HG02798 (cell line): ENCODE data around the gene NKIRAS1.

Experiments used
- ATAC-seq: cut with Tn5 transposase; IDR thresholded peaks from one replicate; pipeline ENCODE4 v1.9.1; 2021; ENCODE audit warnings: mild to moderate bottlenecking; ENCODE audit not compliant: unreplicated experiment, poor library complexity

The NKIRAS1 gene

DNA sequence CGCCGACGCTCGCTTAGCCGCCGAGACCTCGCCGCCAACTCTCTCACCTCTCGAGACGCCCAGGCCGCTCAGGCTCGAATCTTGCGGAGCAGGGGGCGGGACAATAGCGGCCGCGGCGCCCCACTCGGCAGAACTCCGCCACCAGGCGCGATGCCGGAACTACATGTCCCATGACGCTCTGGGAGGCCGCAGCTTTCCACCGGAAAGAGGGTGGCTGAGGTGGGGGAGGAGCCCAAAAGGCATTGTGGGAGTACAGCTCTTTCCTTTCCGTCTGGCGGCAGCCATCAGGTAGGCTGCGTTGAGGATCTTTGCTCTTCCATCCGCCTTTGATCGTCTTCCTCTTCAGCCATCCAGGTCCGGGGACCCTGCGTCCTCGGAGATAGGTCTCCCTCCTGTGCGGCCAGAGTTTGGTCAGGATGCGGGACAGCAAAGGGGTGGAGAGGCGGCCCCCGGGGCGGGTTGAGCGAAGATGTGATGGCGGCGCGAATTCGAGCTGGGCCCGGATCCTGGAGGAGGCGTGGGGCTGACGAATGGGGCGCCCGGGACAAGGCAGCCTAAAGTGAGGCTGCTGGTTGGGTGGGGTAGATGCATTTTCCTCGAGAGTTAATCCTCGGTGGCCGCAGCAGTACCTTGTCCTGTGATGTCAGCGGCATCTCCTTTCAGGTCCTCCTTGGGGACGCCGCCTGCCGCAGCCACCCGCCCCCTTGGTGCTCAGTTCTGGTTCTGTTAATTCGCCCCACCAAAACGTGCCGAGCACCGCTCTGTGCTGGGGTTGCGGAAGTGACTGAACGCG is at the start of gene NKIRAS1, which contains the start of gene RPL15:
Gene NKIRAS1 (minus strand): TSS at position 105 of the 793 bp plus-strand sequence. CDS start 6,086 bp downstream, outside the sequence.
Gene RPL15 (plus strand): TSS at position 247 of the 793 bp plus-strand sequence. CDS start 728 bp downstream, outside the sequence.
- peak; percentile 96 for ATAC-seq

DNA sequence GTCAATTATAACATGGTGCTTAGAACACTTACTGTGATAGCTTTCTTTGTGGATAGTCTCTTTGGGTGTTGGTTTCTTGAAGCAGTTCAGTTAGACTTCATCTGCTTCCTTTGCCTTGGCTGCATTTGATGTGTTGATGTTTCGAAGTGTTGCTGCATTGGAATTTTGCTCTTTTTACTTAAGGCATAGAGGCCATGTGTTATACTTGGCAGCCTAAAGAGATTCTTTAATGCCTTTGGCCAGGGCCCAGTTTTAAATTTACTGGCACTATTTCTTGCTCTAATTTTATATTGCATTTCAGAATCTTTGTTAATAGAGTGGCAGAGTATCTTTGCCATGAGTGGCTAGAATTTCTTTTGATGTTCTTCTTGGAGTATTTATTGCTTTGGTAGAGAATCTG is 49.5 kb upstream of the NKIRAS1 start:
- ATAC-seq: no peak

DNA sequence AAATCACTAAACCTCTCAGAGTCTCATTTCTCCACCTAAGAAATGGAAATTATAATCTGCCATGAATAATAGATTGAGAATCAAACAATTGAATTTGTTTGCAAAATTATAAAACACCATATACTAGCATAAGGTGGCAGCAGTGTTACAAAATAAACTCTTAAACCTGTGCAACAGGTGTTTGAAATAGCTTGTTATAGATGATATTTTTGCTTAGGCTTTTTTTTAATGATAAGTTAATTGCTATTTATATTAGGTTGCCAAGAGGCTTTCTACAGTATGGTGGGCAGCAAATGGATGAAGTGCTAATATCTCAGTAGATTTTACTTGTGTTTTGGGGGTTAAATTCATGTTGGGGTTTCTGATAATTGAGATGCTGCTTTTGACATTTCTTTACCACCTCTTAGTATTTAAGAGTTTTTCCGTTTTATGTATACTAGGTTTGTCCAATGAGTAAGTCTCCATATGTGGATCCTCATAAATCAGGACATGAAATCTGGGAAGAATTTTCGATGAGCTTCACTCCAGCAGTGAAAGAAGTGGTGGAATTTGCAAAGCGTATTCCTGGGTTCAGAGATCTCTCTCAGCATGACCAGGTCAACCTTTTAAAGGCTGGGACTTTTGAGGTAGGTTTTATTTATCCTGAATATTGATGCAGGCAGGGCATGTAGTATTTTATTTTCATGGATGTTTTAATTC is 47.9 kb upstream of the NKIRAS1 start:
- ATAC-seq: no peak

DNA sequence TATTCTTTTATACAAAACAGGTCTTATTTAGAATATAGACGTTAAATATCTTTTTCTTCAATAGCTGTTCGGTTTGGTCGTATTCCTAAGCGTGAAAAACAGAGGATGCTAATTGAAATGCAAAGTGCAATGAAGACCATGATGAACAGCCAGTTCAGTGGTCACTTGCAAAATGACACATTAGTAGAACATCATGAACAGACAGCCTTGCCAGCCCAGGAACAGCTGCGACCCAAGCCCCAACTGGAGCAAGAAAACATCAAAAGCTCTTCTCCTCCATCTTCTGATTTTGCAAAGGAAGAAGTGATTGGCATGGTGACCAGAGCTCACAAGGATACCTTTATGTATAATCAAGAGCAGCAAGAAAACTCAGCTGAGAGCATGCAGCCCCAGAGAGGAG is 45.1 kb upstream of the NKIRAS1 start:
- no peak for ATAC-seq

- no peak for ATAC-seq
Measured at GRCh38 chr3:23961066-23961465, 44.3 kb upstream of the NKIRAS1 start.

DNA sequence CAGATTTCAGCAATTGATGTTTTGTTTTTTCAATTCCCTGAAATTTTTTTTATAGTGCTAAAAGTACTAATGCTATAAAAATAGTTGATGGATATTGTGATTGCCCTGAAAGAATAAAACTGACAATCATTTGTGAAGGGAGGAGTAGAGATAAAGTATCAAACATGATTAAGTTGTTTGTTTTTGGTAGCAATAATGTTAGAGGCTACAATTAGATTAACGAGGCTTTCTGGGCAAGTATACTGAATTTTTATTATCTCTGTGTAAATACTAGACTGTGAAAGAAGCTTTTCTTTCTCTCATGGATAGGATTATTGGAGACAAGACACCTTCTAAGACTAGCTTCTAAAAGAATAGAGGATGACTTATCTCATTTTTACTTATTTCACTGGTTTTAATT is 43.9 kb upstream of the NKIRAS1 start:
- ATAC-seq: no peak

- ATAC-seq: peak; percentile 42
Measured at GRCh38 chr3:23959135-23959900, 42.5 kb upstream of the NKIRAS1 start.

GRCh38 chr3:23956701-23957100 is 39.9 kb upstream of the NKIRAS1 start:
- no peak for ATAC-seq

GRCh38 chr3:23954144-23954543 is 37.4 kb upstream of the NKIRAS1 start:
- no peak for ATAC-seq

- ATAC-seq: no peak
Measured at GRCh38 chr3:23953523-23953922, 36.7 kb upstream of the NKIRAS1 start.

DNA sequence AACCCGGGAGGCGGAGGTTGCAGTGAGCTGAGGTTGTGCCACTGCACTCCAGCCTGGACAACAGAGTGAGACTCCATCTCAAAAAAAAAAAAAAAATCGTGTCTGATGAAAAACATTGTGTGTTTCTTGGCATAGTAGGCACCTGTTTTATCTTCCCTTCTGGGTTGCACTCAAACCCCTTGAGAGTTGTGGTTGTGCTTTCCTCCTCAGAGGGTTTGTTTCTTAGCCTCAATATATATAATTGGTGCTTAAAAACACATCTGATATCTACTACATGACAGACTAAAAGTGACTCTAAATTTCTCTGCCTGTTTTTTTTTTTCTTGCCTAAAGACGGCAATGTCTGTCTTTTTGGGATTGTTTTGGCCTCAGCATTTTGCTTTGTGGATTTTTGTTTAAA is 35.9 kb upstream of the NKIRAS1 start:
- ATAC-seq: peak; percentile 71

- peak; percentile 14 for ATAC-seq
Measured at GRCh38 chr3:23950293-23950692, 33.5 kb upstream of the NKIRAS1 start.

DNA sequence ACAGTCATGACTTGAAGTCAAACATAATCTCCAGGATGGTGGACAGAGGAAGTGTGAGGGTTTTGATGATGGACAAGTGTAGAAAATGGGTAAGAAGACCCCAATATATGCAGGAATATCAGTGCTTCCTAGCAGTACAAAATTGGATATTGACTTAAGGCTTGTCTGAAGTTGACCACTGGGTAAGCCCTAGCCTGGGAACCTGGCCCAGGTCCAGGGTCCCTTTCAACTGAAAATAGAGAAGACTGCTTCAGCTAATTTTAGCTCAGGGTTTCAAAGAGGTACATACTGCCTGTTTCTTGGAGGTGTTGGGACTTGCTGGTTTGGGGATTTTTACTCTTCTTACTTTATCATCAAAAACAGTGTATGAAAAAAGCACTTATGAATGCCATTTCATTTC is 33.0 kb upstream of the NKIRAS1 start:
- no peak for ATAC-seq

DNA sequence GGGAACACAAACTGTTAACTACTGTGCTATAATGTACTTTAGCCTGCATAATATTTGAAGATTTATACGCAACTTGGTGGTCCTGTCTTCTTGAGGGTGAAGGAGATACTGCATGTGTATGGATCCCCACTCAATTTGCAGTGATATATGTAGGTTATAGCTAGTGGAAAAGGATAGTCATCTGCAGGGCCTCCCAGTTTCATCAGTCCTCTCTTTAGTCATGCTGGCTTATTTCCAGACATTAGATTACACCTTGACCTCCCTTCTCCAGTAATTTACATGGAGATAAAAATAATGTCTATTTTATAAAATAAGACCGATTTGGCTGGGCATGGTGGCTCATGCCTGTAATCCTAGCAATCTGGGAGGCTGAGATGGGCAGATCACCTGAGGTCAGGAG is 32.0 kb upstream of the NKIRAS1 start:
- ATAC-seq: no peak

DNA sequence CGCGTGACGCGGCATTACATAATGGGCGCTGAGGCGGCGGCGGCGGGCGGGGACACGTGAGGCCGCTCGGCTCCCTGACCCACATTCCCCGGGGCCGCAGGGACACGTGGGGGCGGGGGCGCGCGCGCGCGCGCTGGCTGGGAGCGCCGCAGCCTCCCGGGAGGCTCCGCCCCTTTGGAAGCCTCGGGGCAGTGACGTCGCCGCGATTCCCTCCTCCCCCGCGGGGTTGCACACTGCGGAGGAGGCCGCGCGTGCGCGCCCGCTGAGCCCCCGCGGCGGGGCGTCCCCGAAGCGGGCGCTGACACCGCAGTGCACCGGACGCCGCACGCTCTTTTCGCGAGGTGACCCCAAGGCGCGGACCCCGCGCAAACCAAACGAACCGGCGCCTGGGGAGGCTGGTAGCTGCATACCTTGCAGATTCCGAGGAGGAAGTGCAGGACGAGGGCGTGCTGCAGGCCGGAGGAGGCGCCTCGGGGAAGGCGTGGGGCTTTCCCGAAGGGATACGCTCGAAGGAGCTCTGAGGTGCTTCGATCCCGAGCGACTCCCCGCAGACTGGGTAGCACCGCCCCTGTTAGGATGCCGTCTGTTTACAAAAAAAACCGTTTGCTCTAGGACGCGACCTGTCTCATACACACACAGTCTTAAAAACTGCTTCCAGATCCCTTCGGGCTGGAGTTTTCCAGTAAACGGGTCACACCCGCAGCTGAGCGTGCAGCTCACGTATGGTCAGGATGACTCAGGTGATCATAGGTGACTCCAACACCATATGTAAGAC is 29.3 kb upstream of the NKIRAS1 start:
- peak; percentile 84 for ATAC-seq

DNA sequence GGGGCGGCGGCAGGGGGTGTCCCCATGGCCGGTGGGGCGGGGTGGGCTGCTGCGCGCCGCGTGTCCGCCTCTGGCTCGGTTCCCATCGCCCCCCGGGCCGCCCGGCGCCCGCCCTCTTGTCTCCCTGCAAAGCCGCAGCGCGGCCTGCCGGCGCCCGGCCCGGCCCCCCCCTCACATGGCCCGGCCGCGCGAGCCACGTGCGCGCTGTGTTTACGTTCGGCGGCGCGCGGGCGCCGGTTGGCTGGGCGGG is 28.8 kb upstream of the NKIRAS1 start:
- no peak for ATAC-seq

DNA sequence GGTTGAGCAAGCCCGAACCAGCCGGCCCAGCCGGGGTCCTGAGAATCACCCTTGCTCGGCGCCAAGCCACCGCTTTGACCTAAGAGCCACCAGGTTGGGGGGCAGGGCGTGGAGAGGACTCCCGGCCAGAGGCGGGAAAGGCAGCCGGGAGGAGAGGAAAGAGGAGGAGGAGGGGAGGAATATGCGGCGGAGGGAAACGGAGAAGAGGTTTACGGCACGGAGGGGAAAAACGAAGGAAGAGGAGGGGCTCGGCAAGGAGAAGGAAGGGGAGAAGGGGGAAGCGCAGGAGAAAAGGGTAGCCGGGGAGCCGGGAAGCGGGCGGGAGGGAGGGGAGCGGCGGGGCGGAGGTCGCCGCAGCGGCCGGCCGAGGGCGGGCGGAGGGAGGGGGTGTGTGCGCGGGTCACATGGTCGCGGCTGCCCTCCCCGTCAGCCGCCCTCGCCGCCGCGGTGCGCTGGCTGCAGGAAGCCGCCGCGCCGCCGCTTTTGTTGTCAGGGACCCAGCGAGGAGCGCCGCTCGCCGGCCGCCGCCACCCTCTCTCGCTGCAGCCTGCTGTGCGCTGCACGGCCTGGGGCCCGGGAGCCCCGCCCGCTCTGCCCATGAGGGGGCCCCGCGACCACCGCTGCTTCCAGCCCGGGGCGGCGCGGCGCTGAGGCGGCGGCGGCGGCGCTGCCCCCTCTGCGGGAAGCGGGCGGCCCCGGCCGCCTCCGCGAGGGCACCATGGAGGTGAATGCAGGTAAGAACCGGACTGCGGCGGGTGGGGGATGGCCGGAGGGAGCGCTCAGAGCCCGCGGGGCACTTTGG is 28.3 kb upstream of the NKIRAS1 start, which contains the start of gene NR1D2:
Gene NR1D2 (plus strand): TSS at position 426 of the 802 bp plus-strand sequence. CDS start 293 bp downstream, at position 719.
- ATAC-seq: peak; percentile 61

GRCh38 chr3:23944007-23944783 is 27.4 kb upstream of the NKIRAS1 start:
- ATAC-seq: no peak

DNA sequence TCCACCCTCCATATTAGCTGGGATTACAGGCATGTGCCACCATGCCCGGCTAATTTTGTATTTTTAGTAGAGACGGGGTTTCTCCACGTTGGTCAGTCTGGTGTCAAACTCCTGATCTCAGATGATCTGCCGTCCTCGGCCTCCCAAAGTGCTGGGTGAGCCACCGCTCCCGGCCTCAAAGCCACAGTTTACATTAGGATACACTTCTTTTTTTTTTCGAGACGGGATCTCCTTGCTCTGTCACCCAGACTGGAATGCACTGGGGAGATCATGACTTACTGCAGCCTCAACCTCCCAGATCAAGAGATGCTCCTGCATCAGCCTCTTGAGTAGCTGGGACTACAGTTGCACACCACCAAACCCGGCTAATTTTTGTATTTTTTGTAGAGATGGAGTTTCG is 25.8 kb upstream of the NKIRAS1 start:
- ATAC-seq: no peak
